Purkinje cell (primary cell): Measurements from ENCODE around the gene ONECUT3. TPM values are rescaled to one million over a fixed set of nuclear protein-coding genes. Genes with fewer than 3 reads are reported as not detected.

Experiments
- polyA plus RNA-seq: library from polyadenylated mRNA; unstranded; fragments of >200 nt; fragmentation: Nextera tagmentation; gene quantifications from 2 replicates; pipeline ENCODE4 v1.2.1, GENCODE V29; 2014

The ONECUT3 gene
- polyA plus RNA-seq = not detected in 2 replicates

GRCh38 chr19:1752757-1753728 lies at the start of gene ONECUT3:
Gene ONECUT3 (plus strand): TSS chr19:1753506. CDS start chr19:1753663, 157 bp downstream.

GRCh38 chr19:1811942-1812425 lies 58.7 kb downstream of the ONECUT3 start, which contains the start of gene ATP8B3:
Gene ATP8B3 (minus strand): TSS chr19:1812276. CDS start chr19:1811736, 540 bp downstream.

Other genes starting within 250 kb of the ONECUT3 start
- gene ADAMTSL5, start 240.5 kb upstream of the ONECUT3 start, polyA plus RNA-seq = not detected in 2 replicates
- gene PLK5, start 229.4 kb upstream of the ONECUT3 start, polyA plus RNA-seq = 0.23 TPM in 1 of 2 replicates, not detected in the other
- 1.6 and 2.2 TPM in 2 replicates for gene MEX3D, start 185.2 kb upstream of the ONECUT3 start, polyA plus RNA-seq
- 0.87 and 1.4 TPM in 2 replicates for gene MBD3, start 160.6 kb upstream of the ONECUT3 start, polyA plus RNA-seq
- gene UQCR11, start 148.0 kb upstream of the ONECUT3 start, polyA plus RNA-seq = 639 and 706 TPM in 2 replicates
- gene TCF3, start 100.9 kb upstream of the ONECUT3 start, polyA plus RNA-seq = 0.24 and 0.73 TPM in 2 replicates
- gene ATP8B3, start 58.8 kb downstream of the ONECUT3 start, polyA plus RNA-seq = not detected in 2 replicates
- not detected in 2 replicates for gene REXO1, start 95.0 kb downstream of the ONECUT3 start, polyA plus RNA-seq
- 0.14 and 0.15 TPM in 2 replicates for gene KLF16, start 110.1 kb downstream of the ONECUT3 start, polyA plus RNA-seq
- 0.53 TPM in 1 of 2 replicates, not detected in the other for gene ABHD17A, start 132.0 kb downstream of the ONECUT3 start, polyA plus RNA-seq
- gene ADAT3, start 151.9 kb downstream of the ONECUT3 start, polyA plus RNA-seq = not detected in 2 replicates
- 2.4 and 2.7 TPM in 2 replicates for gene SCAMP4, start 151.9 kb downstream of the ONECUT3 start, polyA plus RNA-seq
- 0.40 and 0.52 TPM in 2 replicates for gene CSNK1G2, start 187.7 kb downstream of the ONECUT3 start, polyA plus RNA-seq